Endothelial cell of umbilical vein (primary cell): ENCODE data around the gene CDK19. TPM values are rescaled to one million over a fixed set of nuclear protein-coding genes. Genes with fewer than 3 reads are reported as not detected.

Source experiments
- BruUV-seq: library from RNA; stranded (reverse); fragments of 400-500 nt; replicated peaks from 2 replicates; lab custom pipeline; 2021; lab: Mats Ljungman, UMichigan
- CTCF ChIA-PET: fragments of 300-600, 350-600 bp; sonication (Branson Sonifier 250); formaldehyde crosslinking; loops from one replicate; lab custom pipeline; 2021; ENCODE audit warnings: antibody characterized with exemption, inconsistent platforms; lab: Charles Lee
- POLR2A ChIA-PET: fragments of 300-600, 350-600 bp; sonication (Branson Sonifier 250); formaldehyde crosslinking; loops from one replicate; lab custom pipeline; 2021; ENCODE audit warnings: antibody characterized with exemption, inconsistent platforms; lab: Charles Lee
- DNase-seq: peaks from one replicate; pipeline ENCODE4 v3.0.0-alpha.2; 2011; ENCODE audit warnings: low read depth, low spot score
- FAIRE-seq: peaks from 2 replicates; lab custom pipeline; 2011; peaks lifted over from hg19 to GRCh38; lab: Jason Lieb, UNC
- H2AFZ ChIP-seq: 2 replicates; pipeline ENCODE4 v1.6.0; 2012; ENCODE audit warnings: low read depth, low read length, control low read depth, inconsistent platforms
- H3K27ac ChIP-seq: 2 replicates; pipeline ENCODE4 v1.5.1; 2011; ENCODE audit warnings: low read depth, mild to moderate bottlenecking, control low read depth, low read length, moderate library complexity; ENCODE audit not compliant: insufficient read depth
- H3K27me3 ChIP-seq, 2 experiments: 2 replicates each; pipeline versions ENCODE4 v1.6.0 to v1.6.1; 2011; ENCODE audit warnings: low read length in 2 of 2, mixed read lengths in 1 of 2; ENCODE audit not compliant: control insufficient read depth in 2 of 2, insufficient read depth in 2 of 2
- H3K36me3 ChIP-seq, 2 experiments: 2 replicates in 1 of 2; 3 replicates in 1 of 2; pipeline ENCODE4 v1.5.1; 2011; ENCODE audit warnings: low read length in 2 of 2, mild to moderate bottlenecking in 1 of 2, moderate library complexity in 1 of 2; ENCODE audit not compliant: control insufficient read depth in 2 of 2, insufficient read depth in 2 of 2; ENCODE audit errors: extremely low read depth in 1 of 2
- H3K4me1 ChIP-seq: 3 replicates; pipeline ENCODE4 v1.5.1; 2011; ENCODE audit warnings: mild to moderate bottlenecking, low read length; ENCODE audit not compliant: control insufficient read depth, insufficient read depth; ENCODE audit errors: extremely low read depth
- H3K4me2 ChIP-seq: 2 replicates; pipeline ENCODE4 v1.6.1; 2011; ENCODE audit warnings: low read length, control low read depth, mixed read lengths; ENCODE audit not compliant: insufficient read depth
- H3K4me3 ChIP-seq, 3 experiments: fragments of 200-600 bp in 1 of 3; sonication (generic), shearing (Covaris generic) in 1 of 3; replicated peaks in 1 of 3; 2 replicates each; pipeline ENCODE4 v1.5.1; 2011 to 2016; ENCODE audit warnings: control low read depth in 3 of 3, low read length in 3 of 3, mild to moderate bottlenecking in 2 of 3, inconsistent platforms in 1 of 3, low read depth in 1 of 3, moderate library complexity in 1 of 3; ENCODE audit not compliant: insufficient read depth in 1 of 3
- H3K79me2 ChIP-seq: 2 replicates; pipeline ENCODE4 v1.6.0; 2012; ENCODE audit warnings: low read length, inconsistent platforms; ENCODE audit not compliant: control insufficient read depth, insufficient read depth
- H3K9ac ChIP-seq: replicated peaks from 2 replicates; pipeline ENCODE3; 2011; ENCODE audit warnings: low read length, control low read depth; ENCODE audit not compliant: insufficient read depth; ENCODE audit errors: extremely low read depth
- H3K9me1 ChIP-seq: replicated peaks from 3 replicates; pipeline ENCODE4 v1.6.0; 2011; ENCODE audit warnings: mild to moderate bottlenecking, low read length; ENCODE audit not compliant: control insufficient read depth, insufficient read depth; ENCODE audit errors: extremely low read depth
- H3K9me3 ChIP-seq: replicated peaks from 2 replicates; pipeline ENCODE4 v1.5.1; 2012; ENCODE audit warnings: low read length, inconsistent platforms; ENCODE audit not compliant: control insufficient read depth, insufficient read depth
- H4K20me1 ChIP-seq: replicated peaks from 2 replicates; pipeline ENCODE3; 2011; ENCODE audit warnings: mild to moderate bottlenecking, low read length; ENCODE audit not compliant: control insufficient read depth, insufficient read depth; ENCODE audit errors: extremely low read depth
- CTCF ChIP-seq, 2 donors: IDR thresholded peaks; 1 replicate in 1 of 2; 2 replicates in 1 of 2; pipeline ENCODE4 v1.5.1; 2011; ENCODE audit warnings: low read length in 2 of 2, mild to moderate bottlenecking in 2 of 2, moderate library complexity in 2 of 2, control low read depth in 1 of 2, inconsistent platforms in 1 of 2, low read depth in 1 of 2; ENCODE audit not compliant: insufficient read depth in 1 of 2; ENCODE audit errors: extremely low read depth in 1 of 2
- EZH2 ChIP-seq: IDR thresholded peaks from 2 replicates; pipeline ENCODE4 v1.6.1; 2012; ENCODE audit warnings: borderline replicate concordance, low read depth, mild to moderate bottlenecking, moderate library complexity, low read length, inconsistent platforms; ENCODE audit not compliant: severe bottlenecking
- FOS ChIP-seq: IDR thresholded peaks from 2 replicates; pipeline ENCODE4 v1.6.1; 2011; ENCODE audit warnings: mild to moderate bottlenecking, low read length, moderate library complexity, borderline replicate concordance; ENCODE audit not compliant: insufficient read depth
- GATA2 ChIP-seq: IDR thresholded peaks from 2 replicates; pipeline ENCODE4 v1.7.0; 2011; ENCODE audit warnings: low read depth, mild to moderate bottlenecking, moderate library complexity, mixed read lengths, low read length; ENCODE audit not compliant: insufficient read length, insufficient read depth
- JUN ChIP-seq: IDR thresholded peaks from 2 replicates; pipeline ENCODE4 v1.6.1; 2011; ENCODE audit warnings: borderline replicate concordance, low read depth; ENCODE audit not compliant: insufficient read length, insufficient read depth
- MAX ChIP-seq: IDR thresholded peaks from 2 replicates; pipeline ENCODE4 v1.6.1; 2011; ENCODE audit not compliant: insufficient read depth, insufficient read length
- MYC ChIP-seq: IDR thresholded peaks from one replicate; pipeline ENCODE4 v1.6.1; 2011; ENCODE audit warnings: mild to moderate bottlenecking, low read depth, low read length
- POLR2A ChIP-seq: IDR thresholded peaks from 2 replicates; pipeline ENCODE4 v1.6.1; 2012; ENCODE audit warnings: low read depth, mild to moderate bottlenecking, control low read depth, low read length
- POLR2AphosphoS5 ChIP-seq: IDR thresholded peaks from 2 replicates; pipeline ENCODE4 v1.6.1; 2012; ENCODE audit warnings: low read depth, mild to moderate bottlenecking, control low read depth, low read length, moderate library complexity; ENCODE audit not compliant: insufficient read depth
- dilution Hi-C: fragments of 300-500 bp; cut with MboI; formaldehyde crosslinking; loops from one replicate; pipeline ENCODE4 v1.15.0; 2019; ENCODE audit warnings: low sequenced_read_pairs; ENCODE audit not compliant: extremely low pct_ligation_motif_present
- intact Hi-C: fragments of 100-400 bp; cut with micrococcal nuclease; formaldehyde crosslinking; loops from one replicate; pipeline ENCODE4 v1.10.0; 2022
- polyA plus RNA-seq, 4 experiments: library from polyadenylated mRNA; depleted of rRNA in 3 of 4; stranded (reverse) in 3 of 4; unstranded in 1 of 4; fragments of >200 nt; gene quantifications; 2 replicates each; pipeline versions ENCODE4 v1.2.1 to v1.2.3, GENCODE V29; 2011 to 2012; ENCODE audit warnings: missing spikeins in 1 of 4
- total RNA-seq: library from RNA; stranded (reverse); gene quantifications from 2 replicates; pipeline ENCODE4 v1.2.3, GENCODE V29; 2021

Gene CDK19
- total and polyA plus RNA-seq, 2 donors (not counting 3 experiments of a cell fraction or from before 2014, with no cell fraction given): 4.6 to 12.1 TPM

GRCh38 chr6:110757926-110758325 is 57.3 kb downstream of the CDK19 start:
- no peaks in the 10 kb centered on the region for H3K79me2 ChIP-seq
- H3K36me3 ChIP-seq: no peaks in the 10 kb centered on the region
- DNase-seq (no peak), FAIRE-seq (no peak)
- ChIA-PET POLR2A (no interaction called here), CTCF (no interaction called here)
- no peak for TF ChIP-seq CTCF (IDR thresholded peaks at IDR 0.05; ENCODE audit: extremely low read depth in 1 of 2, insufficient read depth in 1 of 2, low read depth in 1 of 2, low read length in 2 of 2)
- TF ChIP-seq MYC: no peak
- no peak for TF ChIP-seq MAX
- TF ChIP-seq EZH2: no peak
- no peak overlapping the region for H3K9ac ChIP-seq
- H3K4me2 ChIP-seq: no peak overlapping the region
- no peaks in the 10 kb centered on the region for H4K20me1 ChIP-seq
- intact Hi-C loops: no loop called here
- H3K4me3 ChIP-seq: no peak overlapping the region
- no peaks in the 10 kb centered on the region for H3K9me1 ChIP-seq
- no peaks in the 10 kb centered on the region for H3K9me3 ChIP-seq
- BruUV-seq: no TSS peak
- no peak overlapping the region for H3K27ac ChIP-seq
- H3K4me1 ChIP-seq: no peaks in the 10 kb centered on the region
- no peak overlapping the region for H2AFZ ChIP-seq
- dilution Hi-C loops: no loop called here
- H3K27me3 ChIP-seq: no peaks in the 10 kb centered on the region

GRCh38 chr6:110756817-110757216 is 58.5 kb downstream of the CDK19 start:
- Histone ChIP-seq H4K20me1 (no peaks in the 10 kb centered on the region), H3K4me3 (no peak overlapping the region), H3K4me2 (no peak overlapping the region), H3K36me3 (no peaks in the 10 kb centered on the region), H3K4me1 (no peaks in the 10 kb centered on the region), H2AFZ (no peak overlapping the region), H3K9me1 (no peaks in the 10 kb centered on the region), H3K27me3 (no peaks in the 10 kb centered on the region), H3K79me2 (no peaks in the 10 kb centered on the region), H3K9me3 (no peaks in the 10 kb centered on the region), H3K9ac (no peak overlapping the region), H3K27ac (no peak overlapping the region)
- POLR2A ChIA-PET: no interaction called here
- no TSS peak for BruUV-seq
- no peak for TF ChIP-seq JUN
- no peak for TF ChIP-seq POLR2A
- TF ChIP-seq GATA2: no peak
- TF ChIP-seq MYC: no peak
- TF ChIP-seq POLR2AphosphoS5: no peak
- TF ChIP-seq FOS: no peak
- no peak for TF ChIP-seq EZH2
- no peak for TF ChIP-seq CTCF (IDR thresholded peaks at IDR 0.05; ENCODE audit: extremely low read depth in 1 of 2, insufficient read depth in 1 of 2, low read depth in 1 of 2, low read length in 2 of 2)
- TF ChIP-seq MAX: no peak
- dilution Hi-C loops: no loop called here
- CTCF ChIA-PET: no interaction called here
- DNase-seq: no peak
- FAIRE-seq: no peak
- intact Hi-C loops: no loop called here
